SK-N-SH (cell line): ENCODE measurements around the gene ARHGEF37. TPM values are rescaled to one million over a fixed set of nuclear protein-coding genes. Genes with fewer than 3 reads are reported as not detected.

ENCODE experiments used
- CTCF ChIA-PET: fragments of 300-600, 350-600 bp; formaldehyde crosslinking; extraction: SDS; loops from one replicate; lab custom pipeline; 2021; lab: Yijun Ruan, JAX
- POLR2A ChIA-PET: fragments of 350-600 bp; sonication (Branson Sonifier 250); formaldehyde crosslinking; extraction: SDS; loops from one replicate; lab custom pipeline; 2020; ENCODE audit warnings: antibody characterized with exemption, inconsistent platforms; lab: Yijun Ruan, JAX
- DNase-seq: peaks from one replicate; pipeline ENCODE4 v3.0.0; 2012
- H2AFZ ChIP-seq: fragments of 200-600 bp; sonication (generic); 2 replicates; pipeline ENCODE4 v1.8.1; 2016; ENCODE audit warnings: antibody characterized with exemption, mild to moderate bottlenecking, low read depth
- H3F3A ChIP-seq: fragments of 200-600 bp; sonication (generic); replicated peaks from 2 replicates; pipeline ENCODE3; 2016; ENCODE audit warnings: antibody characterized with exemption, mild to moderate bottlenecking; ENCODE audit not compliant: insufficient read depth
- H3K27ac ChIP-seq, 2 experiments: fragments of 200-500 bp in 1 of 2; fragments of 200-600 bp in 1 of 2; sonication (Bioruptor generic) in 1 of 2; sonication (generic), shearing (Covaris generic) in 1 of 2; 2 replicates each; pipeline versions ENCODE4 v1.5.1 to v1.6.1; 2014 to 2016; ENCODE audit warnings: low read depth in 2 of 2, inconsistent platforms in 1 of 2, low read length in 1 of 2, mild to moderate bottlenecking in 1 of 2, mixed read lengths in 1 of 2
- H3K27me3 ChIP-seq: fragments of 200-600 bp; sonication (generic), shearing (Covaris generic); 2 replicates; pipeline ENCODE4 v1.6.1; 2016; ENCODE audit warnings: mixed run types; ENCODE audit not compliant: insufficient read depth
- H3K36me3 ChIP-seq, 2 experiments: fragments of 200-500 bp in 1 of 2; fragments of 200-600 bp in 1 of 2; sonication (Bioruptor generic) in 1 of 2; sonication (generic) in 1 of 2; replicated peaks in 1 of 2; 2 replicates each; pipeline versions ENCODE3 to v1.5.1; 2014 to 2016; ENCODE audit warnings: low read length in 1 of 2, mild to moderate bottlenecking in 1 of 2; ENCODE audit not compliant: insufficient read depth in 2 of 2, control insufficient read depth in 1 of 2
- H3K4me1 ChIP-seq, 2 experiments: fragments of 200-500 bp in 1 of 2; fragments of 200-600 bp in 1 of 2; sonication (Bioruptor generic) in 1 of 2; sonication (generic), shearing (Covaris generic) in 1 of 2; 2 replicates each; pipeline versions ENCODE4 v1.5.1 to v1.6.1; 2014 to 2016; ENCODE audit warnings: low read depth in 1 of 2, low read length in 1 of 2, mixed run types in 1 of 2; ENCODE audit not compliant: insufficient read depth in 2 of 2, control insufficient read depth in 1 of 2
- H3K4me2 ChIP-seq: fragments of 200-600 bp; sonication (generic), shearing (Covaris generic); 2 replicates; pipeline ENCODE4 v1.6.1; 2017; ENCODE audit warnings: mixed run types
- H3K4me3 ChIP-seq, 2 experiments: fragments of 200-500 bp in 1 of 2; fragments of 200-600 bp in 1 of 2; sonication (Bioruptor generic) in 1 of 2; sonication (generic), shearing (Covaris generic) in 1 of 2; 2 replicates each; pipeline versions ENCODE4 v1.5.1 to v1.8.1; 2014 to 2016; ENCODE audit warnings: low read depth in 2 of 2, inconsistent platforms in 1 of 2, low read length in 1 of 2, mild to moderate bottlenecking in 1 of 2, mixed read lengths in 1 of 2, moderate library complexity in 1 of 2
- H3K79me2 ChIP-seq: fragments of 200-600 bp; sonication (generic); 2 replicates; pipeline ENCODE4 v1.8.1; 2017; ENCODE audit warnings: mild to moderate bottlenecking; ENCODE audit not compliant: insufficient read depth
- H3K9ac ChIP-seq: fragments of 200-600 bp; sonication (generic); 2 replicates; pipeline ENCODE4 v1.6.1; 2017; ENCODE audit warnings: mixed run types
- H3K9me2 ChIP-seq: fragments of 200-600 bp; sonication (generic); 2 replicates; pipeline ENCODE4 v1.6.1; 2017; ENCODE audit warnings: mixed run types
- H3K9me3 ChIP-seq: fragments of 200-600 bp; sonication (generic); 2 replicates; pipeline ENCODE4 v1.6.1; 2017; ENCODE audit warnings: mixed run types, mild to moderate bottlenecking, moderate library complexity
- H4K20me1 ChIP-seq: fragments of 200-600 bp; sonication (generic); 2 replicates; pipeline ENCODE4 v1.6.1; 2017; ENCODE audit warnings: mild to moderate bottlenecking, mixed run types; ENCODE audit not compliant: insufficient read depth
- CTCF ChIP-seq: fragments of 200-600 bp; sonication (generic); IDR thresholded peaks from 2 replicates; pipeline ENCODE4 v1.6.1; 2017; ENCODE audit warnings: antibody characterized with exemption, mild to moderate bottlenecking, moderate library complexity
- EP300 ChIP-seq, 2 experiments: IDR thresholded peaks; 2 replicates each; pipeline versions ENCODE4 v1.4.0 to v1.6.1; 2012; ENCODE audit warnings: borderline replicate concordance in 1 of 2, low read depth in 1 of 2, low read length in 1 of 2
- FOXJ3 ChIP-seq: sonication (generic); formaldehyde crosslinking; IDR thresholded peaks from 2 replicates; pipeline ENCODE4 v1.5.1; 2020; ENCODE audit warnings: mild to moderate bottlenecking, missing genetic modification reagents
- GABPA ChIP-seq: IDR thresholded peaks from 2 replicates; pipeline ENCODE4 v1.4.0; 2012; ENCODE audit warnings: low read depth, mild to moderate bottlenecking
- GATA2 ChIP-seq: sonication (generic); formaldehyde crosslinking; IDR thresholded peaks from 2 replicates; pipeline ENCODE4 v1.5.0; 2020; ENCODE audit warnings: mild to moderate bottlenecking, missing genetic modification reagents
- IRF3 ChIP-seq: fragments of 150-350 bp; IDR thresholded peaks from 2 replicates; pipeline ENCODE4 v1.6.1; 2016; ENCODE audit warnings: mild to moderate bottlenecking, low read depth, low read length
- MEF2A ChIP-seq: IDR thresholded peaks from 2 replicates; pipeline ENCODE4 v1.4.0; 2012; ENCODE audit warnings: low read depth, borderline replicate concordance
- MXI1 ChIP-seq: IDR thresholded peaks from 2 replicates; pipeline ENCODE4 v1.6.1; 2012; ENCODE audit warnings: mild to moderate bottlenecking, low read depth, low read length, improper control_type of control experiment
- REST ChIP-seq: IDR thresholded peaks from 2 replicates; pipeline ENCODE4 v1.6.1; 2012; ENCODE audit warnings: mild to moderate bottlenecking, low read depth, low read length, moderate library complexity
- RXRA ChIP-seq: IDR thresholded peaks from 2 replicates; pipeline ENCODE4 v1.4.0; 2012; ENCODE audit warnings: low read depth, mild to moderate bottlenecking, borderline replicate concordance
- SIN3A ChIP-seq: IDR thresholded peaks from 2 replicates; pipeline ENCODE4 v1.6.1; 2012; ENCODE audit warnings: low read depth, mild to moderate bottlenecking, low read length, moderate library complexity, borderline replicate concordance
- TCF12 ChIP-seq: IDR thresholded peaks from 2 replicates; pipeline ENCODE4 v1.4.0; 2012
- USF1 ChIP-seq: IDR thresholded peaks from 2 replicates; pipeline ENCODE4 v1.4.0; 2012; ENCODE audit warnings: low read depth, borderline replicate concordance
- YY1 ChIP-seq: IDR thresholded peaks from 2 replicates; pipeline ENCODE4 v1.4.0; 2012; ENCODE audit warnings: low read depth, mild to moderate bottlenecking
- ZBTB33 ChIP-seq: IDR thresholded peaks from 2 replicates; pipeline ENCODE4 v1.4.0; 2012; ENCODE audit warnings: low read depth, borderline replicate concordance
- WGBS: methylation state at CpG from one replicate; pipeline ENCODE4 v1.1.6; 2017; ENCODE audit warnings: low lambda C conversion rate; 5-methylcytosine and 5-hydroxymethylcytosine counted together
- polyA plus RNA-seq, 3 experiments: library from polyadenylated mRNA; depleted of rRNA; stranded (reverse); fragments of >200 nt; gene quantifications; 2 replicates each; pipeline ENCODE4 v1.2.3, GENCODE V29; 2012

Gene ARHGEF37
- polyA plus RNA-seq, 1 of the 3 experiments (the other 2 are of a cell fraction): 0.94 TPM

- no peak for TF ChIP-seq CTCF
- TF ChIP-seq FOXJ3: no peak
- TF ChIP-seq MXI1: no peak
- no peak for TF ChIP-seq MEF2A
- TF ChIP-seq, all 33 proteins: peak for 0
Observed at GRCh38 chr5:149608936-149609545, 27.7 kb downstream of the ARHGEF37 start (continued).

- no peak for DNase-seq
- Histone ChIP-seq H2AFZ (no peak overlapping the region), H3K4me3 (no peak overlapping the region; a peak in 1 of 4 replicates), H3K79me2 (no peaks in the 10 kb centered on the region), H3K27ac (no peak overlapping the region), H3F3A (no peaks in the 10 kb centered on the region), H3K9me2 (no peaks in the 10 kb centered on the region), H3K4me1 (no peaks in the 10 kb centered on the region), H3K9ac (no peak overlapping the region), H3K36me3 (peaks cover 0 to 2% of the 10 kb centered on the region in 2 experiments), H4K20me1 (no peaks in the 10 kb centered on the region), H3K9me3 (0 out of 2 replicates have a peak, but pooled peaks cover 7% of the 10 kb centered on the region), H3K27me3 (no peaks in the 10 kb centered on the region), H3K4me2 (no peak overlapping the region)
- WGBS: 88% methylated on average over 14 of the region's 14 CpGs
- POLR2A ChIA-PET: no interaction called here
- CTCF ChIA-PET: interaction anchor here (1.6 to 3.8 kb wide), 4 partner anchors 9 to 224 kb away, joined by 4 to 28 read pairs (median 9); no protein-coding TSS in a partner anchor
- TF ChIP-seq USF1 (no peak), YY1 (no peak), TCF12 (no peak), MXI1 (no peak), MEF2A (no peak), REST (no peak), SIN3A (no peak), GABPA (no peak), GATA2 (CRISPR knock-in tag) (no peak), ZBTB33 (no peak), CTCF (no peak), EP300 (IDR thresholded peaks at IDR 0.05; ENCODE audit: borderline replicate concordance in 1 of 2, low read depth in 1 of 2, low read length in 1 of 2) (no peak), IRF3 (no peak), FOXJ3 (no peak), RXRA (no peak)
Observed at GRCh38 chr5:149609640-149610219, 28.4 kb downstream of the ARHGEF37 start.
